M059J (cell line): Measurements from ENCODE around the gene HSF5. TPM values are rescaled to one million over a fixed set of nuclear protein-coding genes. Genes with fewer than 3 reads are reported as not detected.

Source experiments
- total RNA-seq: library from RNA; depleted of rRNA; stranded (reverse); fragments of >200 nt; shearing (Covaris generic); gene quantifications from 2 replicates; pipeline ENCODE4 v1.2.3, GENCODE V29; 2014; rRNA removed

The HSF5 gene
- total RNA-seq, 1 experiment from 2014 or later = not detected

Other genes with a start within 250 kb of the HSF5 start
- not detected in 2 replicates for gene LPO, start 249.8 kb downstream of the HSF5 start, total RNA-seq
- not detected in 2 replicates for gene MPO, start 207.5 kb downstream of the HSF5 start, total RNA-seq
- gene TSPOAP1, start 159.6 kb downstream of the HSF5 start, total RNA-seq = 0.22 and 0.47 TPM in 2 replicates
- 64.3 and 71.6 TPM in 2 replicates for gene SUPT4H1, start 136.2 kb downstream of the HSF5 start, total RNA-seq
- 0.17 TPM in 1 of 2 replicates, not detected in the other for gene RNF43, start 70.9 kb downstream of the HSF5 start, total RNA-seq
- 24.4 and 32.5 TPM in 2 replicates for gene MTMR4, start 26.2 kb upstream of the HSF5 start, total RNA-seq
- gene TEX14, start 203.6 kb upstream of the HSF5 start, total RNA-seq = not detected in 2 replicates
- gene RAD51C, start 204.2 kb upstream of the HSF5 start, total RNA-seq = 41.6 and 55.2 TPM in 2 replicates